ENCODE measurements around the gene C11orf54.
A peak's percentile ranks its signal among the peaks of the same experiment; 100 is the strongest.

Gene C11orf54

DNA sequence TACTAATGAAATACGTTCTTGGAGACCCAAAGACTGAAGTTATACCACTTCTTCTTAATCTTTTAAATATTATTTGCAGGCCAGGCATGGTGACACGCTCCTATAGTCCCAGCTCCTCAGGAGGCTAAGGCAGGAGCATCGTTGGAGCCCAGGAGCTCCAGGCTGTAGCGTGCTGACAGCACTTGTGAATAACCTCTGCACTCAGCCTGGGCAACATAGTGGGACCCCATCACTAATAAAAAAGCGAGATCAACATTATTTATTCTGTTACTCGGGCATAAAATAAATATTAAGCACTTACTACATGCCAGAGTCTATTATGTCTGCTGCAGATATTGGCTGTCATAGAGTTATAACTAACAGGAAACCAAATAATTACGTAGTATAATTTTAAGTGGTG lies 41.9 kb downstream of the C11orf54 start:
- peak overlapping the region; percentile 85 for H3K4me3 ChIP-seq (ENCODE audit: low read depth, low read length)
- TF ChIP-seq, protein P1, sequence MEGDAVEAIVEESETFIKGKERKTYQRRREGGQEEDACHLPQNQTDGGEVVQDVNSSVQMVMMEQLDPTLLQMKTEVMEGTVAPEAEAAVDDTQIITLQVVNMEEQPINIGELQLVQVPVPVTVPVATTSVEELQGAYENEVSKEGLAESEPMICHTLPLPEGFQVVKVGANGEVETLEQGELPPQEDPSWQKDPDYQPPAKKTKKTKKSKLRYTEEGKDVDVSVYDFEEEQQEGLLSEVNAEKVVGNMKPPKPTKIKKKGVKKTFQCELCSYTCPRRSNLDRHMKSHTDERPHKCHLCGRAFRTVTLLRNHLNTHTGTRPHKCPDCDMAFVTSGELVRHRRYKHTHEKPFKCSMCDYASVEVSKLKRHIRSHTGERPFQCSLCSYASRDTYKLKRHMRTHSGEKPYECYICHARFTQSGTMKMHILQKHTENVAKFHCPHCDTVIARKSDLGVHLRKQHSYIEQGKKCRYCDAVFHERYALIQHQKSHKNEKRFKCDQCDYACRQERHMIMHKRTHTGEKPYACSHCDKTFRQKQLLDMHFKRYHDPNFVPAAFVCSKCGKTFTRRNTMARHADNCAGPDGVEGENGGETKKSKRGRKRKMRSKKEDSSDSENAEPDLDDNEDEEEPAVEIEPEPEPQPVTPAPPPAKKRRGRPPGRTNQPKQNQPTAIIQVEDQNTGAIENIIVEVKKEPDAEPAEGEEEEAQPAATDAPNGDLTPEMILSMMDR (IDR thresholded peaks at IDR 0.05; ENCODE audit: low read depth, low read length), result no peak

DNA sequence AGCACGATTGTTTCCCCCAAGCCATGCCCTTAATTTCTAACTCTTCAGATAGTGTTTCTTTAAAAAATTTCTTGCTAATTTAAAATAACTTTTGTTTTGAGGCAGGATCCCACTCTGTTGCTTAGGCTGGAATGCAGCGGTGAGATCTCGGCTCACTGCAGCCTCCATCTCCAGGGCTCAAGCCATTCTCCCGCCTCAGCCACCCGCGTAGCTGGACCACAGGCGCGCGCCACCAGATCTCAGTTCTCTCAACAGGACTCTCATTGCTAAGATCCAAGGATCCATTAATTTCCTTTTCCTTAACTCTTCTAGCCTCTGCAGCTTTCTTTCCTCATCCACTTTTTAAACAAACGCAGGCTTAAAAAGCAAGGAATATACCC lies 42.3 kb downstream of the C11orf54 start:
- TF ChIP-seq, protein P1 (IDR thresholded peaks at IDR 0.05; ENCODE audit: low read depth, low read length), result no peak
- peak overlapping the region; percentile 85 for H3K4me3 ChIP-seq (ENCODE audit: low read depth, low read length)

DNA sequence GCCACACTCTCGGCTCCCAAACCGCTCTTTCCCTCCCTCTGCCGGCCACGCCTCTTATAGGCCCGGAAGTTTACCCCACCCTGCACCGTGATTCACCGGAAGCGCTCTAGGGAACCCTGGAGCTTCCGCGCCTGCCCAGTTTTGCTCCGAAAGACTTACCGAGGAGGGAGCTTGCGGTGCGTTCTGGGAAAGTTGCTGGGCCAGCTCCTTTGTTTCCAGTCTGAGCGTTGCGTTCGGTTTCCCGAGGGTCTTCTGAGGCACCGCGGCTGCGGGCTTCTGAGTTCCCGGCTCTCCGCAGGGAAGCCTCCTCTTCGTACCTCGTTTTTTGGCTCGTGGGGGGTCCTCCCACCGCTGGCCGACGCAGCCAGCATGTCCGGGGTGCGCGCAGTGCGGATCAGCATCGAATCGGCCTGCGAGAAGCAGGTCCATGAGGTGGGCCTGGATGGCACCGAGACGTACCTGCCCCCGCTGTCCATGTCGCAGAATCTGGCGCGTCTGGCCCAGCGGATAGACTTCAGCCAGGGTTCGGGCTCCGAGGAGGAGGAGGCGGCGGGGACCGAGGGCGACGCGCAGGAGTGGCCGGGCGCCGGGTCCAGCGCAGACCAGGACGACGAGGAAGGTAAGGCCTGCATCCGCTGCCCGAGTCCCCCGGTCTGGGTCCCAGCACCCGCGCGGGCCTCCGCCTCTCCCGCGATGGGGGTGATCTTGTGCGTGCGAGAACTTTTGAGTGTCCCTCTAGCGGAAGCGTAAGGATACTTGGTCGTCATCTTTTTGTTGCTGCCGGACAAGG lies 42.9 kb downstream of the C11orf54 start, which contains the start of gene MED17:
MED17 (plus strand) TSS at position 138 of the 790 bp plus-strand sequence; CDS start at position 370, 232 bp downstream.
- TF ChIP-seq, protein P1 (IDR thresholded peaks at IDR 0.05; ENCODE audit: low read depth, low read length), result peak; percentile 32
- H3K4me3 ChIP-seq (ENCODE audit: low read depth, low read length), result peak within 1 kb of the TSS; percentile 85

DNA sequence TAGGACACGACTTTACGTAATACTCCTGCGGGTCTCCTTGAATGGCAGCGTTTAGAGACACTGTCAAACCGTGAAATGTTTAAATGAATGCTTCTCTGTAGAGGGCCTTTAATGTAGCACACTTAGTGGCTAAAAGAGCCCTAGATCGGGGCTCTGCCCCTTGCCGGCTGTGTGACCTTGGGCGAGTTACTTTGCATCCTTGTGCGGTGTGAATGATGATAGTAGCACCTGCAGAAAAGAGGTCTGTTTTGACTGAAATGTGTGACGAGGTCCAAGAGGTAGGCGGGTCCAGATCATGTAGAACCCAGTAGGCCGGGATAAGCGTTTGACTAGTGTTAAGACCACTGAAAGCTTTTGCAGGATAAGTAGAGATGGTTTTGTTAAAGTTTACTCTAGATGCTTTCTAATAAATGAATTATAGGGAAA lies 43.5 kb downstream of the C11orf54 start:
- peak overlapping the region; percentile 85 for H3K4me3 ChIP-seq (ENCODE audit: low read depth, low read length)
- TF ChIP-seq, protein P1 (IDR thresholded peaks at IDR 0.05; ENCODE audit: low read depth, low read length), result no peak

DNA sequence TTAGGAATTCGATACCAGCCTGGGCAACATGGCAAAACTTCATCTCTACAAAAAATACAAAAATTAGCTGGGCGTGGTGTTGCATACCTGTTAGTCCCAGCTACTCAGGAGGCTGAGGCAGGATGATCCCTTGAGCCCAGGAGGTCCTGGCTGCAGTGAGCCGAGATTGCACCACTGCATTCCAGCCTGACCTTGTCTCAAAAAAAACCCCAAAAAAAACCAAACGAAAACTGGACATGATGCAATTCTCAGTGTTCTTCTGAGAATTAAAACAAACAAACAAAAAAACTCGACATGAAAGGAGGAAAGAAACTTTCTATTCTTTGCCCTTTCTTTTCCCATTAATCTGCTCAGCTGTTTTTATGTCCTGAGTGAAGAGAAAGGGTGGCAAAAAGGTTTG lies 50.0 kb downstream of the C11orf54 start:
- TF ChIP-seq, protein P1 (IDR thresholded peaks at IDR 0.05; ENCODE audit: low read depth, low read length), result no peak
- H3K4me3 ChIP-seq (ENCODE audit: low read depth, low read length), result no peak overlapping the region

DNA sequence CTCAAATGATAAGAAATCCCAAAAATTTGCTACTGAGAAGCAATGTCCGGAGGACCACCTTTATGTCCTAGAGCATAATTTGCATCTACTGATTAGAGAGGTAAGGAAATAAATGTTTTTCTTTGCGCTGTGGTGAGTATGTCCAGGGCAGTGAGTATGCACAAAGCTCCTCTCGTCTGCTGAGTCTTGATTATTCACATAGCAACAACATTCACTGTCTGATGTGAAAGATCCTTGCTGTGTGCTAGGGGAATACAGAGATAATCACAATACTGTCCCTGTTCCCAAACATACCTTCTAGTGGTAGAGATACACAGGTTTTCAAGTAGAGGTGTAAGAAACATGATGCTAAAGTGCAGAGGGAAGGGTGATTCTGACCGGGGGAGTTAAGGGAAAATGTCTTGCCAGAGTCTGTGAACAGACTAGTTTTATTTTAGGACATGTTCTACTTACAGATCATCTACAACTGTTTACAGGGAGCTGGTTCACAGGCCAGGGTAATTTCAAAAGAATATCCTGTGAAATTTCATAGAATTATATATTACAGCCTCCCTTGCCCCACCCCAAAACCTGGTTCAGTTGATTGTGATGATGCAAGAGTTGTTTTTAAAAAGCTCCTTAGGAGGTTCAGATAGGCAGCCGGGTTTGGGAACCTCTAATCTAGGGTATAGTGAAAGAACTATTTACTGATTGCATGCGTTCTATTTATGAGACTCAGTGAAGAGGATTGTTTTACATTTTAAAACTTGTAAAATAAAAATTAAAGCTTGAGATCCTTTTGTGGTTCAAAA lies 55.2 kb downstream of the C11orf54 start:
- TF ChIP-seq, protein P1 (IDR thresholded peaks at IDR 0.05; ENCODE audit: low read depth, low read length), result no peak
- no peak overlapping the region for H3K4me3 ChIP-seq (ENCODE audit: low read depth, low read length)

DNA sequence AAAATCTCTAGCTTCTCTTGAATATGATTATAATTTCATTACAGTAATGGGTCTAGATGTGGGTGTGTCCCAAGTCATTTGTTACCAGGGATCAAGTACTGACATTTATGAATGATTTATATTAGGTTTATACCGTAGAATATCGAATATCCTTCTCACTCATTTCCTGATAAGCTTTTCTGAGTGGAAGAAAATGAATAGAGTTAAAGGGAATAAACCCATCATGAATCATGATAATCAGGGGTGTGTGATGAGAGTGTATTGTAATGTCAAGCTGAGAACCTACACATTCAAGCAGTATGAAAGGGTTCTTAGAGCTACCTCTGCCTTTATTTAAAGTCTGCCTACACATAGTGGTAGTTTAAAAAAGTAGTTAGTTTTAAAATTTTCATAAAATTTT lies 59.9 kb downstream of the C11orf54 start:
- no peak overlapping the region for H3K4me3 ChIP-seq (ENCODE audit: low read depth, low read length)
- TF ChIP-seq, protein P1 (IDR thresholded peaks at IDR 0.05; ENCODE audit: low read depth, low read length), result no peak

All from WI38 (cell line).